Measurements from ENCODE around the gene MME.

DNA sequence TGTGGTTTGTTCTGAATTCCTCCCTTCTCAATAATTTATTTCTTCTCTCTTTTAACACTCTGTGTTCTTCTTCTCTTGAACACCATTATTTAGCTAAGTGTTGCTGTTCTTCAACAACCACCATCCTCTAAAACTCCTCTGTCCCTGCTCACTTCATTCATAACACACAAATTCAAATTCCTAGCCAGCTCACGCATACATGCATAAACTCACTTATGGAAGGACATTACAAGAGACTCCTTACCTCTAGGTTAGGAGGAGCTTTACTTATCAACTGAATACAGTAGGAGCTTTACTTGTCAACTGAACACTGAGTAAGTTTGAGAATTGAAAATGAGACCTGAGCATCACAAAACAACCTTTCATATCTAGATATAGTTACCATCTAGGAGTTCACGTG lies 23.6 kb downstream of the MME start:
- TF ChIP-seq, protein P1, sequence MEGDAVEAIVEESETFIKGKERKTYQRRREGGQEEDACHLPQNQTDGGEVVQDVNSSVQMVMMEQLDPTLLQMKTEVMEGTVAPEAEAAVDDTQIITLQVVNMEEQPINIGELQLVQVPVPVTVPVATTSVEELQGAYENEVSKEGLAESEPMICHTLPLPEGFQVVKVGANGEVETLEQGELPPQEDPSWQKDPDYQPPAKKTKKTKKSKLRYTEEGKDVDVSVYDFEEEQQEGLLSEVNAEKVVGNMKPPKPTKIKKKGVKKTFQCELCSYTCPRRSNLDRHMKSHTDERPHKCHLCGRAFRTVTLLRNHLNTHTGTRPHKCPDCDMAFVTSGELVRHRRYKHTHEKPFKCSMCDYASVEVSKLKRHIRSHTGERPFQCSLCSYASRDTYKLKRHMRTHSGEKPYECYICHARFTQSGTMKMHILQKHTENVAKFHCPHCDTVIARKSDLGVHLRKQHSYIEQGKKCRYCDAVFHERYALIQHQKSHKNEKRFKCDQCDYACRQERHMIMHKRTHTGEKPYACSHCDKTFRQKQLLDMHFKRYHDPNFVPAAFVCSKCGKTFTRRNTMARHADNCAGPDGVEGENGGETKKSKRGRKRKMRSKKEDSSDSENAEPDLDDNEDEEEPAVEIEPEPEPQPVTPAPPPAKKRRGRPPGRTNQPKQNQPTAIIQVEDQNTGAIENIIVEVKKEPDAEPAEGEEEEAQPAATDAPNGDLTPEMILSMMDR (conservative IDR thresholded peaks at IDR 0.05) = no peak
- no peak for TF ChIP-seq ZFX (IDR thresholded peaks at IDR 0.05)

All from C4-2B (cell line).